Osteoblast (primary cell): ENCODE data around the gene ABCD2. TPM values are rescaled to one million over a fixed set of nuclear protein-coding genes. Genes with fewer than 3 reads are reported as not detected.

Experiments
- DNase-seq: peaks from one replicate; pipeline ENCODE4 v3.0.0; 2011; ENCODE audit warnings: low spot score, mixed read lengths; ENCODE audit not compliant: insufficient read length; ENCODE audit errors: missing footprints
- H2AFZ ChIP-seq: 2 replicates; pipeline ENCODE4 v1.6.0; 2011; ENCODE audit warnings: mild to moderate bottlenecking, low read length
- H3K27ac ChIP-seq: 2 replicates; pipeline ENCODE4 v1.5.1; 2011; ENCODE audit warnings: mild to moderate bottlenecking, low read depth, low read length, moderate library complexity
- H3K27me3 ChIP-seq: 2 replicates; pipeline ENCODE4 v1.6.0; 2012; ENCODE audit warnings: mild to moderate bottlenecking, control low read depth, inconsistent platforms, low read length, moderate library complexity; ENCODE audit not compliant: insufficient read depth
- H3K36me3 ChIP-seq: 2 replicates; pipeline ENCODE4 v1.5.1; 2011; ENCODE audit warnings: mild to moderate bottlenecking, low read length, control low read depth, moderate library complexity; ENCODE audit not compliant: insufficient read depth
- H3K4me1 ChIP-seq: 2 replicates; pipeline ENCODE4 v1.5.1; 2011; ENCODE audit warnings: mild to moderate bottlenecking, low read length, control low read depth, moderate library complexity; ENCODE audit not compliant: insufficient read depth
- H3K4me2 ChIP-seq: 2 replicates; pipeline ENCODE4 v1.6.0; 2011; ENCODE audit warnings: mild to moderate bottlenecking, low read length; ENCODE audit not compliant: insufficient read depth
- H3K4me3 ChIP-seq: fragments of 200-600 bp; sonication (generic); 3 replicates; pipeline ENCODE4 v1.5.1; 2012; ENCODE audit warnings: mild to moderate bottlenecking, low read length, inconsistent platforms; ENCODE audit not compliant: insufficient read depth
- H3K79me2 ChIP-seq: 2 replicates; pipeline ENCODE4 v1.6.0; 2012; ENCODE audit warnings: mild to moderate bottlenecking, low read length, control low read depth, inconsistent platforms; ENCODE audit not compliant: insufficient read depth
- H3K9me3 ChIP-seq: 2 replicates; pipeline ENCODE4 v1.5.1; 2011; ENCODE audit warnings: low read depth, low read length, control low read depth
- H4K20me1 ChIP-seq: 2 replicates; pipeline ENCODE4 v1.6.0; 2012; ENCODE audit warnings: mild to moderate bottlenecking, low read length, control low read depth; ENCODE audit not compliant: insufficient read depth
- CTCF ChIP-seq: IDR thresholded peaks from 2 replicates; pipeline ENCODE4 v1.5.1; 2011; ENCODE audit warnings: mild to moderate bottlenecking, low read depth, low read length, moderate library complexity; ENCODE audit errors: extremely low read depth
- small RNA-seq: library from RNA; depleted of rRNA; stranded (forward); fragments of <200 nt; gene quantifications from one replicate; pipeline ENCODE3, GENCODE V24; 2012
- total RNA-seq: library from RNA; depleted of rRNA; stranded (reverse); fragments of >200 nt; gene quantifications from 2 replicates; pipeline ENCODE4 v1.2.3, GENCODE V29; 2012

Gene ABCD2
- total RNA-seq, 1 donor: under 0.01 TPM

GRCh38 chr12:39502726-39503125 lies 116.9 kb downstream of the ABCD2 start:
- no peak for DNase-seq
- Histone ChIP-seq H3K4me1 (peaks cover 5% of the 10 kb centered on the region), H3K4me2 (no peak overlapping the region), H3K79me2 (no peaks in the 10 kb centered on the region), H4K20me1 (no peaks in the 10 kb centered on the region), H3K4me3 (no peak overlapping the region), H2AFZ (no peak overlapping the region), H3K27me3 (no peaks in the 10 kb centered on the region), H3K9me3 (no peaks in the 10 kb centered on the region), H3K36me3 (no peaks in the 10 kb centered on the region), H3K27ac (no peak overlapping the region)
- no peak for TF ChIP-seq CTCF

Small RNA genes within 50 kb of the gene (small RNA-seq; reads per million reads assigned to genes)
- not detected for gene AC121334.2

Other genes with a start within 250 kb of the ABCD2 start
- gene KIF21A, start 176.7 kb downstream of the ABCD2 start, total RNA-seq: 4.3 and 4.7 TPM in 2 replicates